Heart right ventricle (tissue), 16 donors: ENCODE measurements around the gene PPP2R2B. TPM values are rescaled to one million over a fixed set of nuclear protein-coding genes. Genes with fewer than 3 reads are reported as not detected.

Experiments
- ATAC-seq, 8 donors: fragments of 200-7000 bp; cut with Tn5 transposase; one replicate each; pipeline ENCODE4 v1.9.1; 2020; ENCODE audit warnings: mild to moderate bottlenecking in 8 of 8, moderate library complexity in 8 of 8, moderate number of reproducible peaks in 1 of 8
- DNase-seq, 2 donors: peaks; one replicate each; pipeline ENCODE4 v3.0.0-alpha.2; 2020
- H3K27ac ChIP-seq, 10 donors: fragments of 200-600 bp; sonication (generic) in 2 of 10; one replicate each; pipeline versions ENCODE4 v1.5.0 to v1.8.0; 2020 to 2022; ENCODE audit warnings: mild to moderate bottlenecking in 3 of 10
- H3K27me3 ChIP-seq, 7 donors: fragments of 200-600 bp; one replicate each; pipeline ENCODE4 v1.8.0; 2021 to 2022; ENCODE audit warnings: mild to moderate bottlenecking in 2 of 7
- H3K36me3 ChIP-seq, 9 donors: fragments of 200-600 bp; sonication (generic) in 1 of 9; one replicate each; pipeline versions ENCODE4 v1.5.0 to v1.8.0; 2020 to 2022; ENCODE audit warnings: mild to moderate bottlenecking in 2 of 9
- H3K4me1 ChIP-seq, 9 donors: fragments of 200-600 bp; sonication (generic) in 1 of 9; one replicate each; pipeline versions ENCODE4 v1.5.0 to v1.8.0; 2020 to 2022; ENCODE audit warnings: mild to moderate bottlenecking in 4 of 9
- H3K4me3 ChIP-seq, 10 donors: fragments of 200-600 bp; sonication (generic) in 2 of 10; one replicate each; pipeline versions ENCODE4 v1.5.0 to v1.8.0; 2020 to 2022; ENCODE audit warnings: mild to moderate bottlenecking in 7 of 10, moderate library complexity in 2 of 10
- H3K9me3 ChIP-seq, 11 donors: fragments of 200-600 bp in 10 of 11; sonication (generic) in 2 of 11; one replicate each; pipeline versions ENCODE4 v1.5.0 to v1.8.0; 2013 to 2022; ENCODE audit warnings: mild to moderate bottlenecking in 2 of 11, control low read depth in 1 of 11, moderate library complexity in 1 of 11
- CTCF ChIP-seq, 9 donors: fragments of 200-600 bp; sonication (generic) in 2 of 9; IDR thresholded peaks; one replicate each; pipeline versions ENCODE4 v1.5.0 to v1.8.0; 2021 to 2022; ENCODE audit warnings: antibody characterized with exemption in 9 of 9, mild to moderate bottlenecking in 5 of 9, moderate library complexity in 1 of 9
- WGBS, 2 donors: extraction: QIAGEN DNeasy Blood & Tissue Kit; methylation state at CpG; one replicate each; pipeline ENCODE4 v1.1.7; 2013; ENCODE audit warnings: inconsistent platforms in 1 of 2; 5-methylcytosine and 5-hydroxymethylcytosine counted together
- intact Hi-C, 10 donors: fragments of 100-400 bp; cut with DNase I; formaldehyde crosslinking; loops; one replicate each; pipeline versions ENCODE4 v1.11.1 to v1.14.2; 2022
- polyA plus RNA-seq, 2 donors: library from polyadenylated mRNA; stranded (reverse); fragments of 200-250 nt; gene quantifications; one replicate each; pipeline ENCODE4 v1.2.3, GENCODE V29; 2013
- total RNA-seq, 10 donors: library from RNA; stranded (reverse); fragmentation: NEBNext Ultra II Directional in 3 of 10; extraction: Animal tissue kit (Norgen Biotek cat#: 25700) in 3 of 10; gene quantifications; one replicate each; pipeline versions ENCODE4 v1.2.1 to v1.2.4, GENCODE V29; 2021 to 2023
- donor health status: Arrhythmogenic right ventricular cardiomyopathy.
- donor health status: ischemic (EF 13 %, LVEDD 7.1; RV severe dilation, severe dysfunction).
- donor health status: healthy with polysubstance abuse.
- donor health status: DM: no; HTN: yes; CAD: no.
- donor health status: DM: no; HTN: no; CAD: no.
- donor health status: ischemic (EF 25% LVEDD 6.9; RV normal size, moderate dysfunction).
- donor health status: ischemic (EF 25% LVEDD 5.7; RV mildly dilated, moderate dysfunction).
- donor health status: healthy.
- donor health status: DM: yes; HTN: yes; CAD: no.
- donor health status: Ischemic cardiomyopathy.
- donor health status: ischemic (EF 35%, LVEDD 5.7; RV mildly dilated, moderate dysfunction).
- donor health status: nonischemic (EF 11% LVEDD 7.7; RV severe dilation, severe dysfunction).
- donor health status: DM: yes; HTN: yes; CAD: no.
- donor health status: PGD.
- donor health status: ischemic (EF 29% LVEDD 5.4; RV normal size, mild dysfunction).
- donor health status: nonischemic (EF 23%, LVEDD 6.1; RV moderate dilation, normal function).

The PPP2R2B gene
- total and polyA plus RNA-seq, 12 donors, result 0.05 to 1.8 (median 0.57) TPM; not detected in 2

GRCh38 chr5:146548781-146549449, 329.6 kb downstream of the PPP2R2B start:
- TF ChIP-seq CTCF (IDR thresholded peaks at IDR 0.05), result no peak
- Histone ChIP-seq H3K4me1 (no peaks in the 10 kb centered on the region), H3K27ac (no peak overlapping the region), H3K4me3 (no peak overlapping the region), H3K9me3 (no peaks in the 10 kb centered on the region), H3K36me3 (no peaks in the 10 kb centered on the region), H3K27me3 (peaks cover 0 to 20% (median 0%) of the 10 kb centered on the region in 7 donors)
- 46 to 47% methylated on average over 2 of the region's 2 CpGs for WGBS, 2 donors
- ATAC-seq (no peak), DNase-seq (no peak)
- intact Hi-C loops, result loop anchor here in 2 of 10 donors (5.0 to 10.0 kb wide), 2 partner anchors 418 to 646 kb away; no protein-coding TSS in a partner anchor

- Histone ChIP-seq H3K27ac (no peak overlapping the region), H3K27me3 (peaks cover 0 to 8% (median 0%) of the 10 kb centered on the region in 7 donors), H3K36me3 (no peaks in the 10 kb centered on the region), H3K4me1 (no peaks in the 10 kb centered on the region), H3K4me3 (no peak overlapping the region), H3K9me3 (no peaks in the 10 kb centered on the region)
- TF ChIP-seq CTCF (IDR thresholded peaks at IDR 0.05), result no peak
- no peak for ATAC-seq
- DNase-seq, result no peak
- intact Hi-C loops, result loop anchor here in 7 of 10 donors (5.0 to 10.0 kb wide), 3 partner anchors 423 to 651 kb away; no protein-coding TSS in a partner anchor
These were observed 334.3 kb downstream of the PPP2R2B start for GRCh38 chr5:146544232-146544631.

GRCh38 chr5:146541958-146542849, 336.4 kb downstream of the PPP2R2B start:
- peak in 7 of 8 donors; percentile 49 to 85 (median 76) for ATAC-seq

More at GRCh38 chr5:146541958-146542849, 336.4 kb downstream of the PPP2R2B start:
- no peak overlapping the region for H3K4me3 ChIP-seq
- no peak overlapping the region for H3K27ac ChIP-seq
- peak; percentile 55 to 59 for DNase-seq
- WGBS, 2 donors, result 29% methylated on average over 16 of the region's 16 CpGs
- H3K36me3 ChIP-seq, result no peaks in the 10 kb centered on the region
- peaks cover 0 to 5% (median 0%) of the 10 kb centered on the region in 7 donors for H3K27me3 ChIP-seq
- no peaks in the 10 kb centered on the region for H3K4me1 ChIP-seq
- intact Hi-C loops, result loop anchor here in 9 of 10 donors (1.0 to 10.0 kb wide), 6 partner anchors 424 to 653 kb away; no protein-coding TSS in a partner anchor
- TF ChIP-seq CTCF (IDR thresholded peaks at IDR 0.05), result peak; percentile 46 to 82 (median 76)
- H3K9me3 ChIP-seq, result no peaks in the 10 kb centered on the region
